Posterior vena cava (tissue), 2 donors: Measurements from ENCODE around the gene GALK2. TPM values are rescaled to one million over a fixed set of nuclear protein-coding genes. Genes with fewer than 3 reads are reported as not detected.
"Not testable (repeated sequence)": the region's sequence is repeated elsewhere in the genome, so short reads cannot be mapped to it uniquely, and the experiment has no call there.

Experiments used
- DNase-seq: peaks from one replicate; pipeline ENCODE4 v3.0.0-alpha.2; 2020; ENCODE audit warnings: low spot score
- intact Hi-C, 2 donors: fragments of 100-400 bp; cut with DNase I; formaldehyde crosslinking; loops; one replicate each; pipeline versions ENCODE4 v1.14.1 to v1.14.2; 2022 to 2023
- total RNA-seq, 2 donors: library from RNA; stranded (reverse); fragmentation: NEBNext Ultra II Directional; extraction: Animal tissue kit (Norgen Biotek cat#: 25700); gene quantifications; one replicate each; pipeline ENCODE4 v1.2.1, GENCODE V29; 2021
- donor health status: DM: yes; HTN: yes; CAD: no.
- donor health status: DM: yes; HTN: yes; CAD: no.

GALK2 gene
- total RNA-seq, 2 donors from 2014 or later: 32.1 to 34.0 TPM

DNA sequence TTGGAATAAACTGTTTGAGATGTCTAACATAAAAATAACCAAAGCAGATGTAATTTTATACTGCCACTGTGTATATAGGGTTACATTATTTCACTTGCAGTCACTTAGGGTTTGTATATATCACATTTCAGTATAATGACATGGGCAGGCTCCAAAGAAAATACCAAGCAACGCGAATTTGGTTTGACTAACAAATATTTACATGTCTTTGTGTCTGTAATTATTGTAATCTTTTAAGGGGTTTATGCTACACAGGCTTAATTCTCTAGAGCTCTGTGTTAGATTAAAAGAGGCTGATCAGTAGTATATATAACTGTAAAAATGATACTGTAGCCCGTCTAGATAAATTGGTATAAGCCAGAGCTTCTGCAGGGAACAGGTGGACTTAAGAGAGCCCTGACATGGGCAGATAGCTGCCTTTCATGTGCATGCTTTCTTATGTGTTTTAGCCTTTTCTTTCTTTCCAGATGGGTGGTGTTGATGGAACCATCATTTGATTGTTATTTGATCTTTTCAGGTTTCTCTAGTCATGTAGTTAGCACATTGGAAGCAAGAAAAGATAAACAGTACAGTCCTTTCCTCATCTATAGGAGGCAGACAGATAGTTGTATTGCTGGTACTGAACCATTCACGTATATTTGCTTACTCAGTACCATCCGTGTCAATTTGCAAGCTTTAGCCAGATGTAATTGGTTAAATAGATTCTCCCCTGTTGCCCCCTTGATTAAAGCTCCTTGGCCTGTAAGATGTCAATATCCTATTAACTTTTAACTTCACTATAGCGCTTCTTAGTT, 86.1 kb downstream of the GALK2 start:
- intact Hi-C loops: no loop called here
- no peak for DNase-seq

- DNase-seq, intact Hi-C loops: not testable (repeated sequence)
These were observed 95.1 kb downstream of the GALK2 start for GRCh38 chr15:49265117-49265516.

DNA sequence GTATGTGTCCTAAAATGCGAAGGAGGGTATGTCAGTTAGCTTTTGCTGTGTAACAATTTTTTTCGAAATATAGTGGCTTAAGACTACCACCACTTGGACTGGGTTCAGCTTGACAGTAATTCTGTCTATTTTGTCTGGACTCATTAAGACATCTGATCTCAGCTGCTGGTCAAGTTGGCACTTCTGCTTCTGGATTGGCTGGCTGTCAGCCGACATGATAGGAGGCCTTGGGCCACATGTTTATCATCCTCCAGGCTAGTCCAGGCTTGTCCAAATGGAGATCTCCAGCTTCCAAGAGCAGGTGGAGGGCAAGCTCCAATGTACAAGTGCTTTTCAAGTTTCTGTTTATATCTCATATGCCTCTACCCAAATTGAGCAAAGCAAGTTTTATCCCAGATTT, 95.9 kb downstream of the GALK2 start:
- intact Hi-C loops: no loop called here
- DNase-seq: no peak

DNA sequence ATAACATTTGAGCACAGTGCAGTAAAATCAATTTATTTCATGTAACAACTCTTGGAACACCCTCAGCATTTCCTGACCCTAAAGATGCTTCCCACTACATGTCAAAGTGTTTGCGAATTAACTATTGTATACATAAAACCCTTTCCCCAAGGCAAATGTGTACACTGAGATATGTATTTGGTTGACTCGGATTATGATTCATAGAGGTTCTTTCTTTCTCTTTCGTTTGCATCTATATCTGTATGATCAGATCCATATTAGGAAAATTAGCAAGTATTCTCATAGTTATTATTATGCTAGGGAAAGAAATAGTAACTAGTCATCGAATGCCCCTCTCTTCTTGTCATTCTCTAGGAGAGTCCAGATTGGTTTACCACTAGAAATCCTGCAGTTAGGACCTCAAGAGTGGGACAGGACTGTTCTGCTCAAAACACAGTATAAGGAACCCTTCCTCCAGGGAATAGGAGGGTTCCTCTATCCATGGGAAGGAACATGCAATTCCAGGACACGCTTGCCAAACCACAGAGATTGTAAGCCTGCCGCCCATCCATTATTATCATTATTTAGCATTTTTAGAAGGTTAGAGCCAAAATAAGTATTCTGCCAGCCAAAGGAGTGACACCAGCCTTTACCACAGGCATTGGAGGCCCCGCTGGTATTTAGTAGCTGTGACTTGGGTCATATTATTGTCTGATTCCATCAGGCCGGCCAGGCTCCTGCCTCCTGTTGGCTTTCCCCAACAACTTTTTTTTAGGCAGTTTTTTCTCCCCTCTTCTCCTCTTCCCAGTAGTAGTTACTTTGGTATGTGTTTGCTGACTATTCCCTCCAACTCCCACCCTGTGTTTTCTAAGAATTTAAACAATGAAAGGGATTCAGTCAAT, 100.7 kb downstream of the GALK2 start:
- intact Hi-C loops: no loop called here
- peak; percentile 84 for DNase-seq

DNA sequence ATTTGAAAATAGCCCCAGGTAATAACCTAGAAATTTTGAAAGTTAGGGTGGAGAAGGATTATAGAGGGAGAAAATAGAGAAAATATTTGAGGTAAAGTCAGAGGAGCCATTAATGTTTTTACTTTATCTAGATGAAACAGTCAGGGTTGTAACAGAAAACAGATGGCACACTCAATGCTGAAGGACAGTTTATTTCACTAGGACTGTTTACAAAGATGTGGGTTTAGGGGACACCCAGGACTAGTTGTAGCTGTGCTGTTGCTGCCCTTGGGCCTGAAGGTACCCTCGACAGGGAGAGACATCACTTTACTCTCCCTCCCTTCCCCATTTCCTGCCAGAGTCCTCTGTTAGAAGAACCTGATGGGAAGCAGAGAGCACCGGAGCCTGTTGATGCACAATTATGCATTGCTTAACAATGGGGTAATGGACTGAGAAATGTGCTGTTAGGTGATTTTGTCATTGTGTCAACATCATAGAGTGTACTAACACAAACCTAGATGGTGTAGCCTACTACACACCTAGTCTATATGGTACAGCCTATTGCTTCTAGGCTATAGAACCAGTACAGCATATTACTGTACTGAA, 103.8 kb downstream of the GALK2 start:
- no peak for DNase-seq
- intact Hi-C loops: no loop called here

GRCh38 chr15:49278751-49279150, 108.7 kb downstream of the GALK2 start:
- DNase-seq: no peak
- intact Hi-C loops: no loop called here

DNA sequence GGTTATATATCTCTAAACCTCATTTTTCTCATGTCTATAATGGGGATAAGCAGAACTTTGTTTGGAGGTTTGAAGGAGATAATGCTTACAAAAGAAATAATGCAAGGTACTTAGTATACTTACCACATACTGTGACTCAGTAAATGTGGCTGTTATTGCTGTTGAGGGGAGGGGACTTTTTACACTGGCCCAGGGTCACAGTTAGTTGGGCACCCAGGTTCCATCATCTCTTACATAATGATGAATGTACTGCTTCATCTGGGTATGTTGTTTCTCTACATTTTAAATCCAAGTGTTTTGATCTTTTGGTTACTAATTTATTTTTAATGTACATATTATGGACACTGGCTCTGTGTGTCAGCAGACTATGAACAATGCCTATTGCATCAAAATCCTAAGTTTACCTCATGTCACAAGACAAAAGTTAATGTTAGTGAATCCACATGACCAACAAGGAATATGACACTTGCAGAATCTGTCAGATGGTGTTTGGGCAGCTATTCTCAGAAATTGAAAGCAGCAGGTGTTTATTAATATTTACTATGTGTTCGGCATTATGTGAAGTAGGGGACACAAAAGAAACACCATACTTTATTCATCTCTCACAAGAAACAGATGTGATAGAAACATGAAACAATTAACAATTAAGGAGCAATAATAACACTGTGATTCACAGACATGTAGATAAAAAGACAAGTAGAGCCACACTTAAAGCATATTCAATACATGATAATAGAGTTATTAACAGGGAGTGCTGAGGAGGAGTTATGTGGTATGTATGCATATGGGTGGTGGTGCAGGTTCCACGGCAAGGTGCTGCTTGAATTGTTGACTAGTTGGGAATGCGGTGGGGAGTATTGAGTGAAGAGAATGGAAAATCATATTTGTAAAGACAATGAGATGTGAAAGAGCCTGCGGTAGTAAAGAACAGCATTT, 109.7 kb downstream of the GALK2 start:
- intact Hi-C loops: loop anchor here in 1 of 2 donors (2.0 kb wide), 1 partner anchor 39 kb away; no protein-coding TSS in a partner anchor
- no peak for DNase-seq

DNA sequence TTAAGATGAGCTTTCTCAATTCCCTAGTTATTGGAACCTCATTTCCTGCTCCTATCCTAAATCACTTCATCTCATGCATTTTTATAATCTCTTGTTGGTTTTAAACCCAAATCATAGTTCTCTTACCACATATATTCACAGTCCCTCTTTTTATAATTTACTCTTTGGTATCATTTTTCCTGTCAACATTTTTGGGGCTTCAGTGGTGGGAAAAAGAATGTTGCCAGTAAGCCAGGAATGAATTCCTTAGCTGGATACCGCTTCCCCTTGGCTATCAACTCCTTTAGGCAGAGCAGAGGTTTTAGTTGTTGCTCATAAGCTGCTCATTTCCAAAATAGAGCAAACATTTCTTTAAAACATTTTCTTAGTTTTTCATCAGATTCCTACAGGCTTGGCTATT, 112.3 kb downstream of the GALK2 start:
- intact Hi-C loops: no loop called here
- DNase-seq: no peak

- no peak for DNase-seq
- intact Hi-C loops: no loop called here
These were observed 116.8 kb downstream of the GALK2 start for GRCh38 chr15:49286649-49287404.

DNA sequence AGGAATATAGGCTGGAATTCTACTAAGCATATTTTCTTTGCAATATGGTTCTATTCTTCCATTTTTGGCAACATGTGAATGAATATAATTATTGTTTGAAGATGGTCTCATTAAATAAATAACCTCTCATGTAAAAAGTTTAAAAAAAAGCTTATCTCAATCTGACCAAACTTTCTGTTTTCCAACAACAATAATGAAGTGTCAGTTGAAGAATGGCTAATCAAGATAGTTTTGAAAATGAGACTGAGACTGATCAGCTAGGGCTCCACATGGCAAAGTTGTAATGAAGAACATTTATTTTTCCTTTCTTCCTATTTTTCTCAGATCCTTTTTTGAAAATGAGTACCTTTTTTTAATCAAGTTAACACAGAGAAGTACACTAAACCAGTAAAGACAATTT, 117.4 kb downstream of the GALK2 start:
- intact Hi-C loops: no loop called here
- no peak for DNase-seq

DNA sequence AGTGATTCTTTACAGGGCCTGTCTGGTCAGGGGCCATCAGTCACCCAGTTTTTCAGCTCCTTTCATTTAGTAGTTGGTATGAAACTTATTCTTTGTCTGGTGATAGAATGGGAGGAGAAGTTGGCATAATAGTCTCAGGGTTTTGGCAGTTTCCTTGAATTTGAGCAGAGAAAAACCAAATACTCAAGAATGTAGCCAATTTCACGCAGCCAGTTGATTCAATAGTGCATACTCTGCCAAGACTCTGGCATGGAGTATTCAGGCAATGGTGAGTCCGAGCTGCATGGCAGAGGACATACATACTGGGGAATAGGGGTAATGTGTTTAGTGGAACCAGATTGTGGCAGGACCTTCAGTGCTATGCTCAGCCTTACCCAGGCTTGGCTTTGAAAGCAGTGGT, 118.3 kb downstream of the GALK2 start:
- intact Hi-C loops: no loop called here
- DNase-seq: no peak

GRCh38 chr15:49290191-49290590, 120.1 kb downstream of the GALK2 start:
- DNase-seq: no peak
- intact Hi-C loops: no loop called here

DNA sequence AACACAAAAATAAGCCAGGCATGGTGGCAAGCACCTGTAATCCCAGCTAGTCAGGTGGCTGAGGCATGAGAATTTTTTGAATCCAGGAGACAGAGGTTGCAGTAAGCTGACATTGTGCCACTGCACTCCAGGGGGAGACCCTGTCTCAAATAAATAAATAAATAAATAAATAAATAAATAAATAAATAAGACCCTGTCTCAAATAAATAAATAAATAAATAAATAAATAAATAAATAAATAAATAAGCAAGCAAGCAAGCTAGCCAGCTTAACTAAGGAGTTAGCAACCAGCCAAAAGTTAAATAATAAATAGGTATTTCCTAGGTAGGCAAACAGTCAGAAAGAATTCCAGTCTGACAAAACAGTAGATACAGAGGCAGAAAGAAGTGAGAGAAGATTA, 123.9 kb downstream of the GALK2 start:
- intact Hi-C loops: no loop called here
- no peak for DNase-seq

DNA sequence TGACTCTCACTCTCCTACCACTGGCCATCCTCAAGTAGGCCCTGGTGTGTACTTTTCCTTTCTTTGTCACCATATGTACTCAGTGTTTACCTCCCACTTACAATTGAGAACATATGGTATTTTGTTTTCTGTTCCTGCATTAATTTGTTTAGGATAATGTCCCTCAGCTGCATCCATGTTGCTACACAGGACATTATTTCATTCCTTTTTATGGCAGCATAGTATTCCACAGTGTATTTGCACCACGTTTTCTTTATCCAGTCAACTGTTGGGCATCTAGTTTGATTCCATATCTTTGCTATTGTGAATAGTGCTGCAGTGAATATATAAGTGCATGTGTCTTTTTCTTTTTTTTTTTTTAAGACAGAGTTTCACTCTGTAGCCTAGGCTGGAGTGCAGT, 126.2 kb downstream of the GALK2 start:
- intact Hi-C loops: no loop called here

GRCh38 chr15:49297584-49297983, 127.5 kb downstream of the GALK2 start:
- intact Hi-C loops: no loop called here
- DNase-seq: no peak

More for the DNA sequence above, 126.2 kb downstream of the GALK2 start:
- DNase-seq: no peak

DNA sequence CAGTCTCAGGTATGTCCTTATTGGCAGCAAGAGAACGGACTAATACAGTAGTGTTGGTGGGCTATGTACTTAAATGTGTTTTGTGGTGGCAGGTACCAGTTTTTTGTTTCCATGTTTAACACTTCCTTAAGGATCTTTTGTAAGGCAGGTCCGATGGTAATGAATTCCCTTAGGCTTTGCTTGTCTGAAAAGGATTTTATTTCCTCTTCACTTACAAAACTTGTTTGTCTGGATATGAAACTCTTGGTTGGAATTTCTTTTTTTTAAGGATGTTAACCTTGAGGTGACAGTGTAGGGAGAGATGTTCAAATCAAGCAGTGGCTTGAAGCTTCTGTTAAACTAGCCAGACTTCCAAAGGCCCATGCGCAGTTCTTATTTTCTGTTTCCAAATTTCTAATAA, 130.8 kb downstream of the GALK2 start:
- no peak for DNase-seq
- intact Hi-C loops: no loop called here

GRCh38 chr15:49301562-49301961, 131.5 kb downstream of the GALK2 start:
- DNase-seq: no peak
- intact Hi-C loops: no loop called here

GRCh38 chr15:49303003-49303402, 133.0 kb downstream of the GALK2 start:
- no peak for DNase-seq
- intact Hi-C loops: no loop called here
